GM12891 (cell line): ENCODE measurements around the gene CGB2.
"Not testable (repeated sequence)": the region's sequence is repeated elsewhere in the genome, so short reads cannot be mapped to it uniquely, and the experiment has no call there.

Experiments used
- POLR2AphosphoS5 ChIP-seq: IDR thresholded peaks from 2 replicates; pipeline ENCODE4 v1.6.1; 2011; ENCODE audit warnings: low read depth, low read length, control low read depth
- TAF1 ChIP-seq: IDR thresholded peaks from 2 replicates; pipeline ENCODE4 v1.6.1; 2011; ENCODE audit warnings: low read depth, low read length, control low read depth

- not testable (repeated sequence) for TF ChIP-seq POLR2AphosphoS5, TAF1
Measured at GRCh38 chr19:49050376-49051033, 18.8 kb downstream of the CGB2 start.
